Activated B cell treated with CpG ODN at 0.5 μM for 24 hours (primary cell): ENCODE measurements around the gene STN1. TPM values are rescaled to one million over a fixed set of nuclear protein-coding genes. Genes with fewer than 3 reads are reported as not detected.

Experiments
- ATAC-seq: fragments of 200-7000 bp; cut with Tn5 transposase; one replicate; pipeline ENCODE4 v1.10.0; 2021; ENCODE audit warnings: low read depth, mild to moderate bottlenecking, moderate library complexity
- CTCF ChIA-PET: fragments of 350-600 bp; sonication (Branson Sonifier 250); formaldehyde crosslinking; loops from one replicate; lab custom pipeline; 2021; ENCODE audit warnings: antibody characterized with exemption; lab: Charles Lee
- POLR2A ChIA-PET: fragments of 350-600 bp; sonication (Branson Sonifier 250); formaldehyde crosslinking; loops from one replicate; lab custom pipeline; 2021; ENCODE audit warnings: antibody characterized with exemption; lab: Charles Lee
- DNase-seq: peaks from one replicate; pipeline ENCODE4 v3.0.0; 2022
- H3K27ac Mint-ChIP-seq: one replicate; pipeline ENCODE4 v1.8.0; 2020; ENCODE audit warnings: mixed read lengths
- H3K27me3 Mint-ChIP-seq: one replicate; pipeline ENCODE4 v1.8.0; 2021; ENCODE audit warnings: mixed read lengths
- H3K36me3 Mint-ChIP-seq: one replicate; pipeline ENCODE4 v1.8.0; 2021; ENCODE audit warnings: low read depth, mixed read lengths
- H3K4me1 Mint-ChIP-seq: one replicate; pipeline ENCODE4 v1.8.0; 2021; ENCODE audit warnings: mixed read lengths
- H3K4me3 Mint-ChIP-seq: one replicate; pipeline ENCODE4 v1.8.0; 2020; ENCODE audit warnings: mild to moderate bottlenecking, mixed read lengths
- H3K9me3 Mint-ChIP-seq: one replicate; pipeline ENCODE4 v1.8.0; 2020; ENCODE audit warnings: mixed read lengths
- CTCF ChIP-seq: fragments of 200-600 bp; IDR thresholded peaks from one replicate; pipeline ENCODE4 v1.8.0; 2022; ENCODE audit warnings: antibody characterized with exemption, mild to moderate bottlenecking
- intact Hi-C: fragments of 100-400 bp; cut with micrococcal nuclease; formaldehyde crosslinking; loops from one replicate; pipeline ENCODE4 v1.15.1; 2024
- total RNA-seq: library from RNA; stranded (reverse); gene quantifications from 2 replicates; pipeline ENCODE4 v1.2.3, GENCODE V29; 2022

Gene STN1
- total RNA-seq, 1 donor from 2014 or later: 14.0 TPM

- Mint-ChIP-seq H3K27ac (no peak overlapping the region), H3K36me3 (peaks cover 72% of the 10 kb centered on the region), H3K4me3 (no peak overlapping the region), H3K27me3 (no peaks in the 10 kb centered on the region), H3K9me3 (no peaks in the 10 kb centered on the region), H3K4me1 (no peaks in the 10 kb centered on the region)
- TF ChIP-seq CTCF: no peak
- DNase-seq (no peak), ATAC-seq (no peak)
- intact Hi-C loops: no loop called here
- POLR2A ChIA-PET: no interaction called here
- CTCF ChIA-PET: no interaction called here
Measured at GRCh38 chr10:103899312-103899711, 18.7 kb downstream of the STN1 start.

- H3K27ac Mint-ChIP-seq: no peak overlapping the region
- intact Hi-C loops: no loop called here
- no peak for DNase-seq
- H3K4me1 Mint-ChIP-seq: no peaks in the 10 kb centered on the region
- TF ChIP-seq CTCF: no peak
- no peaks in the 10 kb centered on the region for H3K27me3 Mint-ChIP-seq
- H3K4me3 Mint-ChIP-seq: no peak overlapping the region
- no peak for ATAC-seq
- POLR2A ChIA-PET: no interaction called here
- CTCF ChIA-PET: no interaction called here
- H3K36me3 Mint-ChIP-seq: peaks cover 75% of the 10 kb centered on the region
- H3K9me3 Mint-ChIP-seq: no peaks in the 10 kb centered on the region
Measured at GRCh38 chr10:103897241-103897774, 20.7 kb downstream of the STN1 start.

- no peak for TF ChIP-seq CTCF
- H3K4me3 Mint-ChIP-seq: no peak overlapping the region
- H3K27ac Mint-ChIP-seq: no peak overlapping the region
- intact Hi-C loops: no loop called here
- no peaks in the 10 kb centered on the region for H3K27me3 Mint-ChIP-seq
- peaks cover 83% of the 10 kb centered on the region for H3K36me3 Mint-ChIP-seq
- ATAC-seq: no peak
- POLR2A ChIA-PET: no interaction called here
- CTCF ChIA-PET: no interaction called here
- H3K4me1 Mint-ChIP-seq: no peaks in the 10 kb centered on the region
- no peak for DNase-seq
- H3K9me3 Mint-ChIP-seq: no peaks in the 10 kb centered on the region
Measured at GRCh38 chr10:103896225-103896624, 21.8 kb downstream of the STN1 start.

- no peak overlapping the region for H3K4me3 Mint-ChIP-seq
- no peaks in the 10 kb centered on the region for H3K9me3 Mint-ChIP-seq
- no peak overlapping the region for H3K27ac Mint-ChIP-seq
- TF ChIP-seq CTCF: no peak
- H3K36me3 Mint-ChIP-seq: peaks cover 85% of the 10 kb centered on the region
- CTCF ChIA-PET: interaction anchor here (1.0 to 1.6 kb wide), 2 partner anchors 11 to 226 kb away, joined by 4 to 8 read pairs; partner anchors contain the start of gene SFR1
- intact Hi-C loops: no loop called here
- no peak for ATAC-seq
- no peak for DNase-seq
- POLR2A ChIA-PET: no interaction called here
- no peaks in the 10 kb centered on the region for H3K27me3 Mint-ChIP-seq
- no peaks in the 10 kb centered on the region for H3K4me1 Mint-ChIP-seq
Measured at GRCh38 chr10:103895411-103896186, 22.4 kb downstream of the STN1 start.

- TF ChIP-seq CTCF: no peak
- H3K27me3 Mint-ChIP-seq: no peaks in the 10 kb centered on the region
- POLR2A ChIA-PET: no interaction called here
- peak overlapping the region; percentile 30 for H3K27ac Mint-ChIP-seq
- CTCF ChIA-PET: interaction anchor here (0.7 to 1.6 kb wide), 3 partner anchors 9 to 724 kb away, joined by 4 to 8 read pairs (median 4); partner anchors contain the start of gene SFR1
- H3K36me3 Mint-ChIP-seq: peaks cover 83% of the 10 kb centered on the region
- intact Hi-C loops: no loop called here
- H3K9me3 Mint-ChIP-seq: no peaks in the 10 kb centered on the region
- DNase-seq (no peak), ATAC-seq (no peak)
- no peak overlapping the region for H3K4me3 Mint-ChIP-seq
- H3K4me1 Mint-ChIP-seq: no peaks in the 10 kb centered on the region
Measured at GRCh38 chr10:103894441-103894864, 23.5 kb downstream of the STN1 start.
